ENCODE data around the gene PRDM16.

Gene PRDM16

DNA sequence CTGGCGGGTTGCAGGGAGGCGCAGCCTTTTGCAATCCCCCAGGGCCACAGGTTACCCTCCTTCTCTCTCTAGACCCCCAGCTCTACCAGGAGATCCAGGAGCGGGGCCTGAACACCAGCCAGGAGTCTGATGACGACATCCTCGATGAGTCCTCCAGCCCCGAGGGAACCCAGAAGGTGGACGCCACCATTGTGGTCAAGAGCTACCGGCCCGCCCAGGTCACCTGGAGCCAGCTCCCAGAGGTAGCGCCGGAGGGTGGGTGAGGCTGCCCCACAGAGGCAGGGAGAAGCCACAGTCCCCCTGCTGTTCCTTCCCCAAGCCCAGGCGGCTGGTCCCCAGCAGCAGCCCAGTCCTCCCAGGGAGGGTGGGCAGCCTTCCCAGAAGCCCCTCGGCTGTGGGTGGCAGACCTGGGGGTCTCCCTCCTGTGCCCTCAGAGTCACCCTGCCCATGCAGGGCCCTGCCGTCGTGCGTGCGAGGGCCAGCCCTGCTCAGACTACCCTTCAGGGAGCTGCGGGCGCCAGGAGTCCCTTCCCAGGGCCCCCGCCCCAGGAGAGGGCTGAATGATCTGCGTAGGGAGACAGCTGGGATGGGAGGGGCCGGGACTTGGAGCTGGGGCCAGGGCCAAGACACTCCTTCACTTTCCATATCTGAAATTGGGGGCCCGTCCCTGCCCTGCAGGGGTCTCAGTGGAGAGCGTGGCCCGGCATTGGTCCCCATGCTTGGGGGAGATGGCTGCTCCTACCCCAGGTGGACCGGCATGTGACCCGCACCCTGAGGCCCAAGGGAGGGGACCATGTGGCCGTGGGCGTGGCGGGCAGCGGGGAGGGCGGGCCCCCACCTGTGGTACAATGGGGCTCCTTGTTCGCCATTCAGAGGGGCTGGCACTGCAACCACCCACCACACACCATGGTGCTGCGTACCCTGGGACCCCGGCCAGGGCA lies 398.4 kb downstream of the PRDM16 start:
- Histone ChIP-seq H3K4me3 (ENCODE audit: insufficient read depth, low read depth, low read length, poor library complexity, severe bottlenecking) (no peak overlapping the region), H3K36me3 (ENCODE audit: control insufficient read depth, insufficient read depth, low read length) (no peaks in the 10 kb centered on the region), H3K4me1 (ENCODE audit: control insufficient read depth, insufficient read depth, low read length, poor library complexity, severe bottlenecking) (no peaks in the 10 kb centered on the region), H3K9me3 (ENCODE audit: control insufficient read depth, low read length) (no peaks in the 10 kb centered on the region), H3K27me3 (replicated peaks; ENCODE audit: control insufficient read depth, insufficient read depth, low read length, poor library complexity, severe bottlenecking) (no peaks in the 10 kb centered on the region), H3K27ac (ENCODE audit: insufficient read depth, low read length, poor library complexity, severe bottlenecking) (no peak overlapping the region)
- no peak for DNase-seq

DNA sequence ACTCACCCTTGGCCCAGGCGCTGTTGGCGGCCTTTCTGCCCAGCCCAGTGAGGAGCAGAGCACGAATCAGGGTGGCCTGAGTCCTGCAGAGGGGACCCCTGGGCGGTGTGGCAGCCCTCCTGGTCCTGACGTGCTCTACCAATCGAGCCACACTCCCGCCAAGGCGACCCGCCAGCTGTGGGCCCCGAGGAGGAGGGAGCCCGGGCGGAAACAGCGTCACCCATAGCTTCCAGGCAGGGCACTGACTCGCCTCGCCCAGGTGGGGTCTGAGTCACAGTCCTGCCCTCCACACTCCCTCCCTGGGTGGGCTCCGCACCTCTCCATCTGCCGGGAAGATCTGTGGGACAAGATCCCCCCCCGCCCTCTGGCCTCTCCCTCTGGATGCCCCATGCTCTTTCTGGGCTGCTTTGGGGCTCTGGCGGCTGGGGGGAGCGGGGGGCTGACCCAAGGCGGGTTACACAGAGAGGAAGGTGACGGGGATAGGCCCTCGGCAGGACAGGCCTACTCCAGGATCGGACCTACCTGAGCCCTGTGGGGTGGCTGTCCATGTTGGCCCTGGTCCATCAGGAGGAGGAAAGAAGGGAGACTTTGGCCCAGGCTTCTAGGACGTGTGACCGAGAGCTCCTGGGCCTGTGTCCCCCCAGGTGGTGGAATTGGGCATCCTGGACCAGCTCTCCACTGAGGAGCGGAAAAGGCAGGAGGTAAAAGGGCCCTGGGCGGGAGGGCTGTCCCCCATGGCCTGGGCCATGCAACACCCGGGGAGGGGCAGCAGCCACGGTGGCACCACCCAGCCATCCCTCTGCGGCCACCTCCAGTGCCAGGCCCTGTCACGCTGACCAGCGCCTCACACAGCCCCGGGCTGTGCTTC lies 399.5 kb downstream of the PRDM16 start:
- Histone ChIP-seq H3K9me3 (ENCODE audit: control insufficient read depth, low read length) (no peaks in the 10 kb centered on the region), H3K4me1 (ENCODE audit: control insufficient read depth, insufficient read depth, low read length, poor library complexity, severe bottlenecking) (no peaks in the 10 kb centered on the region), H3K27me3 (replicated peaks; ENCODE audit: control insufficient read depth, insufficient read depth, low read length, poor library complexity, severe bottlenecking) (no peaks in the 10 kb centered on the region), H3K4me3 (ENCODE audit: insufficient read depth, low read depth, low read length, poor library complexity, severe bottlenecking) (no peak overlapping the region), H3K36me3 (ENCODE audit: control insufficient read depth, insufficient read depth, low read length) (no peaks in the 10 kb centered on the region), H3K27ac (ENCODE audit: insufficient read depth, low read length, poor library complexity, severe bottlenecking) (no peak overlapping the region)
- no peak for DNase-seq

DNA sequence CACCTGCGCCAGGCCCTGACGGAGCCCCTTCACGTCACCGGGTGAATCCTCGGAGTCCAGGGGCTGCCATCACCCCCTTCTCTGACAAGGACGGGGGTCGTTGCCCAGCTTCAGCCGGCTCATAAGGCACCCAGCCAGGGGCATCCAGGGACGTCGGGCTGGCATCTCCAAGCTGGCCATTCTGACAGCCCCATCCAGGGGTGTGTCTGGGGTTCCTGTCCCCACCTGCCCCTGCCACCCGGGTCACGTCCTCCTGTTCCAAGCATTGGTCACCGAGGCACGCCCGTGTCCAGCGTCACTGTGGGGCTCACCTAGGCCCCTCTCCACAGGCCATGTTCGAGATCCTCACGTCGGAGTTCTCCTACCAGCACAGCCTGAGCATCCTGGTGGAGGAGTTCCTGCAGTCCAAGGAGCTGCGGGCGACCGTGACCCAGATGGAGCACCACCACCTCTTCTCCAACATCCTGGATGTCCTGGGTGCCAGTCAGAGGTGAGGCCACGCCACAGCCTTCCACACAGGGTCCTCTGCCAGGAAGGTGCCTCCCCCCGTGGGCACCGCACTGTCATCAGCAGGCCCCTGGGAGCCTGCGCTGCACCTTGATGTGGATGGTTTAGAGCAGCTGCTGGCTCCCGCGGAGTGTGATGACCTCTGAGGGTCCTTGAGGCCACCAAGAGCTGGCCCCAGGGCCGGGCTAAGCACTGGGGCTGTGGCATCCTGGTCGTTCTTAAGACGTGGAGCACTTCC lies 400.3 kb downstream of the PRDM16 start:
- H3K9me3 ChIP-seq (ENCODE audit: control insufficient read depth, low read length), result no peaks in the 10 kb centered on the region
- no peak for DNase-seq
- H3K4me3 ChIP-seq (ENCODE audit: insufficient read depth, low read depth, low read length, poor library complexity, severe bottlenecking), result no peak overlapping the region
- H3K36me3 ChIP-seq (ENCODE audit: control insufficient read depth, insufficient read depth, low read length), result no peaks in the 10 kb centered on the region
- no peak overlapping the region for H3K27ac ChIP-seq (ENCODE audit: insufficient read depth, low read length, poor library complexity, severe bottlenecking)
- H3K27me3 ChIP-seq (replicated peaks; ENCODE audit: control insufficient read depth, insufficient read depth, low read length, poor library complexity, severe bottlenecking), result no peaks in the 10 kb centered on the region
- H3K4me1 ChIP-seq (ENCODE audit: control insufficient read depth, insufficient read depth, low read length, poor library complexity, severe bottlenecking), result no peaks in the 10 kb centered on the region

DNA sequence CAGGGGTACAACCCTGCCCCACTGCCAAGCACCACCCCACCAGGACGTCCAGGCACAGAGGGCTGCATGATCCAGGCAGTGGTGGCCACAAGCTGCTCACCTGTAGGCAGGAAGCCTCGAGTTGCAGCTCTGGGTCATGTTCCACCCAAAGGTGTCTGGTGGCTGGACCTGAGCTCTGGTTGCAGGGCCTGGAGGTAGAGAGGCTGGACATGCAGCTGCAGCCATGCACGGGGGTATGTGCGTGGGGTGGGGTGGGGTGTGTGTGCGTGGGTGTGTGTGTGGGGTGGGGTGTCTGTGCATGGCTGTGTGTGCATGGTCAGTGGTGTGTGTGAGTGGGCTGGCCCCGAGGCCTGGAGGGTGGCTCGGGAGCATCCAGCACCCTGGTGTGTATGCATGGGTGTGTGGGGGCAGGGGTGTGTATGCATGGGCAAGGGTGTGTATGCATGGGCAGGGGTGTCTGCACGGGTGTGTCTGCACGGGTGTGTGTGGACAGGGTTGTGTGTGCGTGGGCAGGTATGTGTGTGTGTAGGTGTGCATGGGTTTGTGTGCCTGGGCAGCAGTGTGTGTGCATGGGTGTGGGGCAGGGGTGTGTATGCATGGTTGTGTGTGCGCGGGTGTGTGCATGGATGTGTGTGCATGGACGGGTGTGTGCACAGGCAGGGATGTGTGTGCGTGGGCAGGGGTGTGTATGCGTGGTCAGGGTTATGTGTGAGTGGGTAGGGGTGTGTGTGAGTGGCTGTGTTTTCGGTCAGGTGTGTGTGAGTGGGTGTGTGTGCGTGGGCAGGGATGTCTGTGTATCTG lies 401.0 kb downstream of the PRDM16 start:
- DNase-seq, result no peak
- H3K27ac ChIP-seq (ENCODE audit: insufficient read depth, low read length, poor library complexity, severe bottlenecking), result no peak overlapping the region
- no peak overlapping the region for H3K4me3 ChIP-seq (ENCODE audit: insufficient read depth, low read depth, low read length, poor library complexity, severe bottlenecking)
- H3K27me3 ChIP-seq (replicated peaks; ENCODE audit: control insufficient read depth, insufficient read depth, low read length, poor library complexity, severe bottlenecking), result no peaks in the 10 kb centered on the region
- no peaks in the 10 kb centered on the region for H3K4me1 ChIP-seq (ENCODE audit: control insufficient read depth, insufficient read depth, low read length, poor library complexity, severe bottlenecking)
- no peaks in the 10 kb centered on the region for H3K9me3 ChIP-seq (ENCODE audit: control insufficient read depth, low read length)
- no peaks in the 10 kb centered on the region for H3K36me3 ChIP-seq (ENCODE audit: control insufficient read depth, insufficient read depth, low read length)

DNA sequence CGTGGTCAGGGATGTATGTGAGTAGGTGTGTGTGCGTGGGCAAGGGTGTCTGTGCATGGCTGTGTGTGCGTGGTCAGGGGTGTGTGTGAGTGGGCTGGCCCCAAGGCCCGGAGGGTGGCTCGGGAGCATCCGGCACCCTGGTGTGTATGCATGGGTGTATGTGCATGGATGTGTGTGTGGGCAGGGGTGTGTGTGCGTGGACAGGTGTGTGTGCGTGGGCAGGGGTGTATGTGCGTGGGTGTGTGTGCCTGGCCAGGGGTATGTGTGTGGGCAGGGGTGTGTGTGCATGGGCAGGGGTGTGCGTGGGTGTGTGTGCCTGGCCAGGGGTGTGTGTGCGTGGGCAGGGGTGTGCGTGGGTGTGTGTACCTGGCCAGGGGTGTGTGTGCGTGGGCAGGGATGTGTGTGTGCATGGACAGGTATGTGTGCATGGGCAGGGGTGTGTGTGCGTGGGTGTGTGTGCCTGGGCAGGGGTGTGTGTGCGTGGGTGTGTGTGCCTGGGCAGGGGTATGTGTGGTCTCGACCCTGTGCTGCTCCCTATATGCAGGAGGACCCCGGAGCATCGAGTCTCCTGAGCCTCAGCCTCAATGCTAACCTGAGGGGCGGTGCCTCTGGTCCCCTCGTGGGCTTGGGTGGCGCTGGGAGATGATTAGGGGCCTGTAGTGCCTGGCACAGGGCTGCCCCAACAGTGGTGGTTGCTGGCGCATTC lies 401.8 kb downstream of the PRDM16 start:
- Histone ChIP-seq H3K27ac (ENCODE audit: insufficient read depth, low read length, poor library complexity, severe bottlenecking) (no peak overlapping the region), H3K9me3 (ENCODE audit: control insufficient read depth, low read length) (no peaks in the 10 kb centered on the region), H3K36me3 (ENCODE audit: control insufficient read depth, insufficient read depth, low read length) (no peaks in the 10 kb centered on the region), H3K27me3 (replicated peaks; ENCODE audit: control insufficient read depth, insufficient read depth, low read length, poor library complexity, severe bottlenecking) (no peaks in the 10 kb centered on the region), H3K4me1 (ENCODE audit: control insufficient read depth, insufficient read depth, low read length, poor library complexity, severe bottlenecking) (no peaks in the 10 kb centered on the region), H3K4me3 (ENCODE audit: insufficient read depth, low read depth, low read length, poor library complexity, severe bottlenecking) (no peak overlapping the region)
- DNase-seq, result no peak

DNA sequence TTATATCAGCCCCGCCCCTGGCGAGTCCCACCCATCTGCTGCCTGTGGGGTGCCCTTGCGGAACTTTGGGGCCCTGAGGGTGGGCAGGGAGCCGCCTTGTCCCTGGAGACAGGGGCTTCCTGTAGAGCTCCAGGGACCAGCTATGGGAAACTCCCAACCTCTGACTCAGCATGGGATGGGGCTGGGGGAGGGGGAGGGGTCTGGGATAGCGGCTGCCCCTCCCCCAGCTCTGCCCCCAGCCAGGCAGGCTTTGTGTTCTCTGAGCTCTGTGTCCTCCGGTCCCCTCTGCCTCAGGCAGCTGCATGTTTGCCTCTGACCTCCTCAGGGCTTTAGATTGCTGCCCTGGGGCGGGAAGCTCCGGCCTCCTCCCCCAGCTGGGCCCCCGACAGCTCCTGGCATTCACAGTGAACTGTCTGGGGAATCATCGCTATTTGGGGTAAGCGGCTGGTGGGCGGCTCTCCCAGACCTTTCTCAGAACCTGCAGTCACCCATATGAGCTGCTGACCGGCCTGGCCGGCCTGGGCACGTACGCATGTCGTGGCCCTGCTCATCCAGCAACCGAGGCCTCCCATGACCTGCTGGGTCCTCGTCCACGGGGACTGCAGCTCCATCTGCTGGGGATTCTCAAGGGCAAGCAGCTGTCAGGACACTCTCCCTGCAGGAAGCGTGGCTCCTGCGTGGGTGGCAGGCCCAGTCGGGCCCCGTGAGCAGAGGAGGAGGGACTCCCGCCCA lies 402.5 kb downstream of the PRDM16 start:
- no peaks in the 10 kb centered on the region for H3K36me3 ChIP-seq (ENCODE audit: control insufficient read depth, insufficient read depth, low read length)
- H3K4me1 ChIP-seq (ENCODE audit: control insufficient read depth, insufficient read depth, low read length, poor library complexity, severe bottlenecking), result no peaks in the 10 kb centered on the region
- H3K27me3 ChIP-seq (replicated peaks; ENCODE audit: control insufficient read depth, insufficient read depth, low read length, poor library complexity, severe bottlenecking), result no peaks in the 10 kb centered on the region
- no peaks in the 10 kb centered on the region for H3K9me3 ChIP-seq (ENCODE audit: control insufficient read depth, low read length)
- H3K27ac ChIP-seq (ENCODE audit: insufficient read depth, low read length, poor library complexity, severe bottlenecking), result no peak overlapping the region
- DNase-seq, result no peak
- no peak overlapping the region for H3K4me3 ChIP-seq (ENCODE audit: insufficient read depth, low read depth, low read length, poor library complexity, severe bottlenecking)

DNA sequence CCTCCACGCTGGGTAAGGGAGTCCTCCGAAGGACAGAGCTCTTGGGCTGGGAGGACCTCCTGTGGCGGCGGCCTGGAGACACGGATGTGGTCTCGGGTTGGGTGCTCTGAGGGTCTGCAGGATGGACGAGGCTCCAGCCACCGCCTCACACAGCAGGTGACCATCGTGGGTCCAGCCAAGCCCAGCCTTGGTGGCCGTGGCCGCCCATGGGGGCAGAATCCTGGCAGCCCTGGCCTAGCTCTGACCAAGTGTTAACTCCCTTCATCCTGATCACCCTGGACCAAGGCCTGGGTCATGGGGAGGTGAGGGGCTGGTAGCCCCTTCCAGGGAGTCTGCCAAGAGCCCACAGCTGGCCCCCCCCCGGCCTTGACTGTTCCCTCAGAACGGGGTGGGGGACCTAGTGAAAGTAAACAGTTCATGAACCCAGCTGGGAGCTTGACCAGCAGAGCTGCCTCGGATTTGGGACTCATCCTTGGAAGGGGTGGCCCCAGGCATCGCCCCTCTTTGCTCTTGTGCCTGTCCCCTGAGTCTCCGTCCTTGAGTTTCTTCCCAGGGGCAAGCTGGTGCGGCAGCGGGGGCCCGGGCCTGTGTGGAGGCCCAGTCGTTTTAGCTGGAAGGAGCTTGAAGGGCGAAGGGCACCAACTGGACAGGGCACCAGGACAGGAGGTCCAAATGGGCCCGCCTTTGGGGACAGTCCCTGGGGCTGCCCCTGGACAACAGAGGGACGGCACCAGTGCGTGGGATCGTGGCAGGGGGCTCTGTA lies 403.3 kb downstream of the PRDM16 start:
- Histone ChIP-seq H3K36me3 (ENCODE audit: control insufficient read depth, insufficient read depth, low read length) (no peaks in the 10 kb centered on the region), H3K4me3 (ENCODE audit: insufficient read depth, low read depth, low read length, poor library complexity, severe bottlenecking) (no peak overlapping the region), H3K27ac (ENCODE audit: insufficient read depth, low read length, poor library complexity, severe bottlenecking) (no peak overlapping the region), H3K4me1 (ENCODE audit: control insufficient read depth, insufficient read depth, low read length, poor library complexity, severe bottlenecking) (no peaks in the 10 kb centered on the region), H3K27me3 (replicated peaks; ENCODE audit: control insufficient read depth, insufficient read depth, low read length, poor library complexity, severe bottlenecking) (no peaks in the 10 kb centered on the region), H3K9me3 (ENCODE audit: control insufficient read depth, low read length) (no peaks in the 10 kb centered on the region)
- no peak for DNase-seq

DNA sequence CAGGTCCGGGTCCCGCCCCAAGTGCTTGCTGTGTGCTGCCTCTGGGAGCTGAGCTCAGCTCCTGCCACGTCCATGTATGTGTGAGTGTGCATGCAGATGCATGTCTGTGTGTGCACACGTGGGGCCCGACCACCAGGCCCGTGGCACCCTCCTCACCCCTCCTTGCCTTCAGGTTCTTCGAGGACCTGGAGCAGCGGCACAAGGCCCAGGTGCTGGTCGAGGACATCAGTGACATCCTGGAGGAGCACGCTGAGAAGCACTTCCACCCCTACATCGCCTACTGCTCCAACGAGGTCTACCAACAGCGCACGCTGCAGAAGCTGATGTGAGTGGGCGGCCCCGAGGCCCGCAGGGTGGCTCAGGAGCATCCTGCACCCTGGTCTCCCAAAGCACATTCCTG lies 403.9 kb downstream of the PRDM16 start:
- H3K9me3 ChIP-seq (ENCODE audit: control insufficient read depth, low read length), result no peaks in the 10 kb centered on the region
- H3K36me3 ChIP-seq (ENCODE audit: control insufficient read depth, insufficient read depth, low read length), result no peaks in the 10 kb centered on the region
- H3K4me3 ChIP-seq (ENCODE audit: insufficient read depth, low read depth, low read length, poor library complexity, severe bottlenecking), result no peak overlapping the region
- no peak for DNase-seq
- H3K27ac ChIP-seq (ENCODE audit: insufficient read depth, low read length, poor library complexity, severe bottlenecking), result no peak overlapping the region
- H3K4me1 ChIP-seq (ENCODE audit: control insufficient read depth, insufficient read depth, low read length, poor library complexity, severe bottlenecking), result no peaks in the 10 kb centered on the region
- no peaks in the 10 kb centered on the region for H3K27me3 ChIP-seq (replicated peaks; ENCODE audit: control insufficient read depth, insufficient read depth, low read length, poor library complexity, severe bottlenecking)

Measured in effector memory CD4-positive, alpha-beta T cell (primary cell).